Panc1 (cell line): Measurements from ENCODE around the gene KASH5.

Experiments
- POLR2AphosphoS5 ChIP-seq: IDR thresholded peaks from 2 replicates; pipeline ENCODE4 v1.6.1; 2012; ENCODE audit warnings: mild to moderate bottlenecking, low read depth, low read length, moderate library complexity
- TF ChIP-seq, protein P1 (sequence below): fragments of 450-650 bp; IDR thresholded peaks from 2 replicates; pipeline ENCODE4 v1.5.1; 2017; ENCODE audit warnings: mild to moderate bottlenecking

DNA sequence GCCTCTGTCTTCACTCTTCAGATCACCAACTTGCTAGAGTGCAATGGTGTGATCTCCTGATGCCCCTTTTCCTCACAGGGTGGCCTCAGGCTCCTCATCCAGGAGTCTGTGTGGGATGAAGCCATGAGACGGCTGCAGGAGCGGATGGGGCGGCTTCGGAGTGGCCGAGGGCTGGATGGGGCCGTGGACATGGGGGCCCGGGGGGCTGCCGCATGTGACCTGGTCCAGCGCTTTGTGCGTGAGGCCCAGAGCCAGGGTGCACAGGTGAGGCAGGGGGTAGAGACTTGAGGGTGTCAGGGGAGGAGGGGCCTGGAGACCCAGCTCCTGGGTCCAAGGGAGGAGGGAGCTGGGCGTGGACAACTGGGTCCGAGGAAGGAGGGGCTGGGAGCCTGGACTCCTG lies 74.4 kb downstream of the KASH5 start:
- no peak for TF ChIP-seq POLR2AphosphoS5
- TF ChIP-seq, protein P1, sequence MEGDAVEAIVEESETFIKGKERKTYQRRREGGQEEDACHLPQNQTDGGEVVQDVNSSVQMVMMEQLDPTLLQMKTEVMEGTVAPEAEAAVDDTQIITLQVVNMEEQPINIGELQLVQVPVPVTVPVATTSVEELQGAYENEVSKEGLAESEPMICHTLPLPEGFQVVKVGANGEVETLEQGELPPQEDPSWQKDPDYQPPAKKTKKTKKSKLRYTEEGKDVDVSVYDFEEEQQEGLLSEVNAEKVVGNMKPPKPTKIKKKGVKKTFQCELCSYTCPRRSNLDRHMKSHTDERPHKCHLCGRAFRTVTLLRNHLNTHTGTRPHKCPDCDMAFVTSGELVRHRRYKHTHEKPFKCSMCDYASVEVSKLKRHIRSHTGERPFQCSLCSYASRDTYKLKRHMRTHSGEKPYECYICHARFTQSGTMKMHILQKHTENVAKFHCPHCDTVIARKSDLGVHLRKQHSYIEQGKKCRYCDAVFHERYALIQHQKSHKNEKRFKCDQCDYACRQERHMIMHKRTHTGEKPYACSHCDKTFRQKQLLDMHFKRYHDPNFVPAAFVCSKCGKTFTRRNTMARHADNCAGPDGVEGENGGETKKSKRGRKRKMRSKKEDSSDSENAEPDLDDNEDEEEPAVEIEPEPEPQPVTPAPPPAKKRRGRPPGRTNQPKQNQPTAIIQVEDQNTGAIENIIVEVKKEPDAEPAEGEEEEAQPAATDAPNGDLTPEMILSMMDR = no peak
